GM15510 (cell line): ENCODE results near the gene BIN1.

Source experiments
- POLR2A ChIP-seq: IDR thresholded peaks from 3 replicates; pipeline ENCODE4 v1.6.1; 2011; ENCODE audit warnings: borderline replicate concordance; ENCODE audit not compliant: insufficient read length; ENCODE audit errors: extremely low read depth

Gene BIN1

GRCh38 chr2:127055786-127056076 is 51.2 kb downstream of the BIN1 start:
- TF ChIP-seq POLR2A: no peak

- TF ChIP-seq POLR2A: no peak
Measured at GRCh38 chr2:127054996-127055785, 51.8 kb downstream of the BIN1 start.

- TF ChIP-seq POLR2A: no peak
Measured at GRCh38 chr2:127054604-127054930, 52.4 kb downstream of the BIN1 start.

GRCh38 chr2:127053731-127054603 is 53.0 kb downstream of the BIN1 start:
- no peak for TF ChIP-seq POLR2A

- no peak for TF ChIP-seq POLR2A
Measured at GRCh38 chr2:127052771-127053691, 53.9 kb downstream of the BIN1 start.

- TF ChIP-seq POLR2A: no peak
Measured at GRCh38 chr2:127052057-127052770, 54.7 kb downstream of the BIN1 start.

GRCh38 chr2:127051116-127052056 is 55.6 kb downstream of the BIN1 start:
- TF ChIP-seq POLR2A: no peak

- TF ChIP-seq POLR2A: no peak
Measured at GRCh38 chr2:127050803-127051115, 56.2 kb downstream of the BIN1 start.

GRCh38 chr2:127049927-127050802 is 56.8 kb downstream of the BIN1 start:
- no peak for TF ChIP-seq POLR2A

- TF ChIP-seq POLR2A: no peak
Measured at GRCh38 chr2:127048969-127049897, 57.7 kb downstream of the BIN1 start.

GRCh38 chr2:127048618-127048935 is 58.4 kb downstream of the BIN1 start:
- no peak for TF ChIP-seq POLR2A
